IMR-90 (cell line): ENCODE results near the gene WDR91. TPM values are rescaled to one million over a fixed set of nuclear protein-coding genes. Genes with fewer than 3 reads are reported as not detected.
A peak's percentile ranks its signal among the peaks of the same experiment; 100 is the strongest.

Experiments used
- ATAC-seq: fragments of 200-7000 bp; cut with Tn5 transposase; 2 replicates; pipeline ENCODE4 v1.9.1; 2020; ENCODE audit warnings: low read depth, mild to moderate bottlenecking, moderate library complexity
- BruUV-seq: library from RNA; stranded (reverse); fragments of 400-500 nt; replicated peaks from 2 replicates; lab custom pipeline; 2021; lab: Mats Ljungman, UMichigan
- CTCF ChIA-PET: fragments of 300-600 bp; formaldehyde crosslinking; extraction: SDS; loops from one replicate; lab custom pipeline; 2021; ENCODE audit warnings: antibody characterized with exemption; lab: Yijun Ruan, JAX
- POLR2A ChIA-PET: fragments of 300-600 bp; sonication (Branson Sonifier 250); formaldehyde crosslinking; loops from one replicate; lab custom pipeline; 2022; ENCODE audit warnings: antibody characterized with exemption; ENCODE audit not compliant: unreplicated experiment; lab: Charles Lee
- DNase-seq: peaks from one replicate; pipeline ENCODE4 v3.0.0; 2013
- H2AFZ ChIP-seq: replicated peaks from 2 replicates; pipeline ENCODE3; 2013; ENCODE audit warnings: low read length, mild to moderate bottlenecking; ENCODE audit not compliant: poor library complexity
- H2AK5ac ChIP-seq: 2 replicates; pipeline ENCODE4 v1.6.1; 2013; ENCODE audit warnings: low read depth, low read length, inconsistent platforms
- H2AK9ac ChIP-seq: replicated peaks from 2 replicates; pipeline ENCODE3; 2013; ENCODE audit warnings: mild to moderate bottlenecking, low read depth, low read length, moderate library complexity; ENCODE audit not compliant: poor library complexity
- H2BK120ac ChIP-seq: 2 replicates; pipeline ENCODE4 v1.6.1; 2013; ENCODE audit warnings: low read depth, low read length, inconsistent platforms
- H2BK15ac ChIP-seq: 3 replicates; pipeline ENCODE4 v1.6.1; 2013; ENCODE audit warnings: low read depth, low read length, inconsistent platforms
- H2BK20ac ChIP-seq: 2 replicates; pipeline ENCODE4 v1.6.1; 2013; ENCODE audit warnings: low read depth, mild to moderate bottlenecking, inconsistent platforms, low read length, moderate library complexity
- H2BK5ac ChIP-seq: 2 replicates; pipeline ENCODE4 v1.6.1; 2013; ENCODE audit warnings: mild to moderate bottlenecking, low read depth, low read length, inconsistent platforms; ENCODE audit not compliant: poor library complexity, severe bottlenecking
- H3K14ac ChIP-seq: replicated peaks from 2 replicates; pipeline ENCODE4 v1.6.1; 2013; ENCODE audit warnings: low read depth, low read length, inconsistent platforms
- H3K18ac ChIP-seq: 2 replicates; pipeline ENCODE4 v1.6.1; 2013; ENCODE audit warnings: low read depth, low read length, control low read depth
- H3K23ac ChIP-seq: 2 replicates; pipeline ENCODE4 v1.6.1; 2013; ENCODE audit warnings: low read depth, low read length, inconsistent platforms
- H3K27ac ChIP-seq: 2 replicates; pipeline ENCODE4 v1.5.1; 2013; ENCODE audit warnings: mild to moderate bottlenecking, control low read depth, low read length; ENCODE audit not compliant: insufficient read depth
- H3K27me3 ChIP-seq: 2 replicates; pipeline ENCODE4 v1.6.1; 2013; ENCODE audit warnings: low read length; ENCODE audit not compliant: control insufficient read depth, insufficient read depth
- H3K36me3 ChIP-seq: 2 replicates; pipeline ENCODE4 v1.6.1; 2013; ENCODE audit warnings: low read length, mixed read lengths; ENCODE audit not compliant: control insufficient read depth, insufficient read depth
- H3K4ac ChIP-seq: 2 replicates; pipeline ENCODE4 v1.6.1; 2013; ENCODE audit warnings: low read depth, low read length, inconsistent platforms
- H3K4me1 ChIP-seq: 2 replicates; pipeline ENCODE4 v1.6.1; 2013; ENCODE audit warnings: low read length, mixed read lengths; ENCODE audit not compliant: control insufficient read depth, insufficient read depth
- H3K4me2 ChIP-seq: 2 replicates; pipeline ENCODE4 v1.6.1; 2013; ENCODE audit warnings: low read depth, mild to moderate bottlenecking, control low read depth, low read length, moderate library complexity
- H3K4me3 ChIP-seq: 2 replicates; pipeline ENCODE4 v1.5.1; 2013; ENCODE audit warnings: low read depth, mild to moderate bottlenecking, control low read depth, low read length, moderate library complexity; ENCODE audit not compliant: insufficient read depth
- H3K56ac ChIP-seq: 2 replicates; pipeline ENCODE4 v1.6.1; 2013; ENCODE audit warnings: low read length, inconsistent platforms; ENCODE audit not compliant: insufficient read depth; ENCODE audit errors: extremely low read depth
- H3K79me1 ChIP-seq, 2 experiments: 2 replicates each; pipeline ENCODE4 v1.6.1; 2013; ENCODE audit warnings: low read length in 2 of 2, inconsistent platforms in 1 of 2, low read depth in 1 of 2
- H3K9ac ChIP-seq: 2 replicates; pipeline ENCODE4 v1.6.1; 2013; ENCODE audit warnings: low read depth, low read length, control low read depth
- H3K9me1 ChIP-seq: 2 replicates; pipeline ENCODE4 v1.6.1; 2013; ENCODE audit warnings: low read length, inconsistent platforms; ENCODE audit not compliant: insufficient read depth
- H3K9me3 ChIP-seq: 2 replicates; pipeline ENCODE4 v1.6.1; 2013; ENCODE audit warnings: low read length; ENCODE audit not compliant: control insufficient read depth, insufficient read depth
- H4K20me1 ChIP-seq: 2 replicates; pipeline ENCODE4 v1.6.1; 2013; ENCODE audit warnings: low read length, inconsistent platforms; ENCODE audit not compliant: insufficient read depth
- H4K5ac ChIP-seq: 2 replicates; pipeline ENCODE4 v1.6.1; 2013; ENCODE audit warnings: mild to moderate bottlenecking, low read depth, low read length, control low read depth
- H4K8ac ChIP-seq, 2 experiments: 2 replicates each; pipeline ENCODE4 v1.6.1; 2013; ENCODE audit warnings: low read depth in 2 of 2, low read length in 2 of 2, control low read depth in 1 of 2, inconsistent platforms in 1 of 2
- H4K91ac ChIP-seq: 2 replicates; pipeline ENCODE4 v1.6.1; 2013; ENCODE audit warnings: low read depth, low read length, inconsistent platforms; ENCODE audit not compliant: insufficient read depth
- BHLHE40 ChIP-seq: fragments of 150-350 bp; IDR thresholded peaks from 2 replicates; pipeline ENCODE4 v1.6.1; 2016; ENCODE audit warnings: mild to moderate bottlenecking, low read depth, low read length
- CTCF ChIP-seq: conservative IDR thresholded peaks from 2 replicates; pipeline ENCODE4 v1.5.1; 2012; ENCODE audit warnings: mild to moderate bottlenecking, low read depth, low read length, improper control_type of control experiment
- ELK1 ChIP-seq: fragments of 150-350 bp; IDR thresholded peaks from 2 replicates; pipeline ENCODE4 v1.6.1; 2016; ENCODE audit warnings: low read depth, mild to moderate bottlenecking, low read length, moderate library complexity, borderline replicate concordance
- FOS ChIP-seq: fragments of 150-350 bp; IDR thresholded peaks from 2 replicates; pipeline ENCODE4 v1.6.1; 2016; ENCODE audit warnings: low read depth, low read length
- MAZ ChIP-seq: IDR thresholded peaks from 2 replicates; pipeline ENCODE4 v1.6.1; 2012; ENCODE audit warnings: low read depth, mild to moderate bottlenecking, low read length, improper control_type of control experiment, moderate library complexity, borderline replicate concordance
- MXI1 ChIP-seq: IDR thresholded peaks from 2 replicates; pipeline ENCODE4 v1.6.1; 2012; ENCODE audit warnings: low read depth, mild to moderate bottlenecking, low read length, moderate library complexity, borderline replicate concordance
- NFE2L2 ChIP-seq: fragments of 150-350 bp; IDR thresholded peaks from 2 replicates; pipeline ENCODE4 v1.6.1; 2016; ENCODE audit warnings: low read depth, mild to moderate bottlenecking, low read length
- POLR2A ChIP-seq: IDR thresholded peaks from 2 replicates; pipeline ENCODE4 v1.6.1; 2012; ENCODE audit warnings: mild to moderate bottlenecking, low read depth, low read length
- RCOR1 ChIP-seq: IDR thresholded peaks from 2 replicates; pipeline ENCODE4 v1.6.1; 2012; ENCODE audit warnings: mild to moderate bottlenecking, low read length, improper control_type of control experiment; ENCODE audit not compliant: insufficient replicate concordance
- RFX5 ChIP-seq: IDR thresholded peaks from 2 replicates; pipeline ENCODE4 v1.8.0; 2012; ENCODE audit warnings: low read depth, mild to moderate bottlenecking, low read length, moderate library complexity
- WGBS, 2 experiments: methylation state at CpG; one replicate each; pipeline versions ENCODE4 v1.1.5 to v1.1.7; 2013; ENCODE audit warnings: missing lambda C conversion rate in 2 of 2; ENCODE audit not compliant: insufficient read length in 1 of 2; ENCODE audit errors: extremely low coverage in 2 of 2; 5-methylcytosine and 5-hydroxymethylcytosine counted together
- dilution Hi-C: fragments of 300-500 bp; cut with HindIII; formaldehyde crosslinking; loops from one replicate; pipeline ENCODE4 v1.14.3; 2018; ENCODE audit warnings: low sequenced_read_pairs; ENCODE audit not compliant: unreplicated experiment
- in situ Hi-C: fragments of 300-500 bp; cut with MboI; formaldehyde crosslinking; loops from 3 replicates; pipeline ENCODE4 v1.14.3; 2019; ENCODE audit warnings: low sequenced_read_pairs, inconsistent platforms, mixed read lengths
- intact Hi-C: fragments of 100-400 bp; cut with micrococcal nuclease; formaldehyde crosslinking; loops from 2 replicates; pipeline ENCODE4 v1.10.0; 2022
- polyA plus RNA-seq, 3 experiments: library from polyadenylated mRNA; depleted of rRNA; stranded (reverse); fragments of >200 nt; gene quantifications; 2 replicates each; pipeline ENCODE4 v1.2.3, GENCODE V29; 2012; ENCODE audit warnings: low replicate concordance in 1 of 3
- total RNA-seq: library from RNA; depleted of rRNA; stranded (reverse); fragments of >200 nt; gene quantifications from 2 replicates; pipeline ENCODE4 v1.2.3, GENCODE V29; 2012

WDR91 gene
- total and polyA plus RNA-seq, 2 of the 4 experiments (the other 2 are of a cell fraction) = 5.2 to 10.3 TPM

GRCh38 chr7:135193615-135194081 lies 17.7 kb downstream of the WDR91 start:
- no peak overlapping the region for H3K4me3 ChIP-seq
- H3K56ac ChIP-seq = no peak overlapping the region
- H2BK15ac ChIP-seq = peak overlapping the region; percentile 24; the same call in 1 of the 3 replicates
- dilution Hi-C loops (no loop called here), intact Hi-C loops (loop anchor here (1.0 kb wide), 1 partner anchor 45 kb away; the partner anchor contains the start of gene TMEM140), in situ Hi-C loops (no loop called here)
- H2AK9ac ChIP-seq = peak overlapping the region; percentile 83
- peak overlapping the region; percentile 8; the same call in 1 of the 2 replicates for H3K18ac ChIP-seq
- ChIA-PET CTCF (no interaction called here), POLR2A (no interaction called here)
- H3K27ac ChIP-seq = peak overlapping the region; percentile 40; the same call in 1 of the 2 replicates
- no peak overlapping the region for H3K23ac ChIP-seq
- H2BK120ac ChIP-seq = peak overlapping the region; percentile 60
- no CpG with 5 or more reads among the region's 10 CpGs for WGBS, 2 experiments
- peaks cover 24% of the 10 kb centered on the region for H3K36me3 ChIP-seq
- BruUV-seq = no TSS peak
- H3K9me3 ChIP-seq = no peaks in the 10 kb centered on the region
- peak overlapping the region in 1 of 2 experiments; percentile 84; a peak in 2 of 4 replicates for H4K8ac ChIP-seq
- H2AFZ ChIP-seq = peak overlapping the region; percentile 67
- peak overlapping the region; percentile 69 for H2BK5ac ChIP-seq
- peak overlapping the region; percentile 39; the same call in 1 of the 2 replicates for H2AK5ac ChIP-seq
- peak overlapping the region; percentile 65; the same call in 1 of the 2 replicates for H3K4ac ChIP-seq
- no peak overlapping the region for H3K9ac ChIP-seq
- H3K4me2 ChIP-seq = no peak overlapping the region
- DNase-seq (peak; percentile 97), ATAC-seq (peak; percentile 98)
- H3K79me1 ChIP-seq = peaks cover 0 to 11% of the 10 kb centered on the region in 2 experiments; a peak in 1 of 4 replicates
- peaks cover 13% of the 10 kb centered on the region for H3K4me1 ChIP-seq
- TF ChIP-seq MAZ = peak; percentile 93
- no peak for TF ChIP-seq CTCF
- 0 out of 2 replicates have a peak, but pooled peaks have one; percentile 7 for TF ChIP-seq FOS
- no peak; the same call in 1 of the 2 replicates for TF ChIP-seq POLR2A
- TF ChIP-seq ELK1 = no peak
- peak; percentile 39; the same call in 1 of the 2 replicates for TF ChIP-seq MXI1
- TF ChIP-seq RCOR1 = peak; percentile 73
- TF ChIP-seq BHLHE40 = 0 out of 2 replicates have a peak, but pooled peaks have one; percentile 5
- no peak for TF ChIP-seq RFX5
- TF ChIP-seq NFE2L2 = 0 out of 2 replicates have a peak, but pooled peaks have one; percentile 15
- H3K27me3 ChIP-seq = no peaks in the 10 kb centered on the region
- H3K14ac ChIP-seq = 0 out of 2 replicates have a peak overlapping the region, but pooled peaks have one; percentile 52
- H3K9me1 ChIP-seq = peaks cover 11% of the 10 kb centered on the region
- peak overlapping the region; percentile 49; the same call in 1 of the 2 replicates for H4K91ac ChIP-seq
- no peaks in the 10 kb centered on the region for H4K20me1 ChIP-seq
- H4K5ac ChIP-seq = no peak overlapping the region; the same call in 1 of the 2 replicates
- H2BK20ac ChIP-seq = peak overlapping the region; percentile 84; the same call in 1 of the 2 replicates
